Endometrial microvascular endothelial cells (primary cell): ENCODE results near the gene ZNF316. TPM values are rescaled to one million over a fixed set of nuclear protein-coding genes. Genes with fewer than 3 reads are reported as not detected.

Experiments
- in situ Hi-C: cut with HindIII; loops from 2 replicates; pipeline ENCODE4 v1.10.0; 2017; ENCODE audit warnings: low sequenced_read_pairs, low pct_unique_long_range_greater_than_20kb; ENCODE audit errors: inconsistent ontology term
- total RNA-seq: library from RNA; depleted of rRNA; stranded (reverse); fragments of >200 nt; gene quantifications from one replicate; pipeline ENCODE4 v1.2.3, GENCODE V29; 2015; ENCODE audit errors: inconsistent ontology term

The ZNF316 gene
- total RNA-seq, 1 donor from 2014 or later = 7.4 TPM

DNA sequence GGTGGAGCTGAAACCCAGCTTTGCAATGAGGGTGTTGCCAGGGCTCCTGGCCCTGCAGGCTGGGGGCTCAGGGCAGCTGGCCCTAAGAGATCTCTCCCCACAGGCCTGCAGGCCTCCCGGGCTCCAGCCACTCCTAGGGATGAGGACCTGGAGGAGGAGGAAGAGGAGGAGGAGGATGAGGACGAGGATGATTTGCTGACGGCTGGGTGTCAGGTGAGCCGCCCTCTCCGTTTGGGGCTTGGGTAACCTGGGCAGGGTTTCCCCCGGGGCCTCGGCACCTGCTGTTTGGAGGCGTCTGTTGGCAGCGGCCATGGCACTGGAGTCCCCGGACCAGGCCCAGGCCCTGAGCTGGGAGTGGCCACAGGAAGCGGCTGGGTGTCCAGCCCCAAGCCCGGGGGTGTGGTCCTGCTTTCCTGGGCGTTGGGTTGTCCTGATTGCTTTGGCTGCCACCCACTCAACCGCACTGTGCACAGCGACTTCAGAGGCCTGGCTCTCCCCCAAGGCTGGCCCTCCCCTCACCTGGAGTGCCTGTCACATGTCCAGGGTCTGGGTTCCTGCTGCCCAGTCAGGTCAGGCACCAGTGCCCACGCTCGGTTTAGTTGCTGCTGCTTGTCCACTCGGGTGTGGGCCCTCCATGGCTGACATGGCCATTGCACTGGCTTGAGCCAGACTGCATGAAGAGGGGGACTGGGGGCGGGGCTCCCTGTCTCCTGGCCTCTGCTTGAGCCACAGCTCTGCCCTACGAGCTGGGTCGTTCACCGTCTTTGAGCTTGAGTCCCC is 5.9 kb downstream of the ZNF316 start:
- in situ Hi-C loops = no loop called here

DNA sequence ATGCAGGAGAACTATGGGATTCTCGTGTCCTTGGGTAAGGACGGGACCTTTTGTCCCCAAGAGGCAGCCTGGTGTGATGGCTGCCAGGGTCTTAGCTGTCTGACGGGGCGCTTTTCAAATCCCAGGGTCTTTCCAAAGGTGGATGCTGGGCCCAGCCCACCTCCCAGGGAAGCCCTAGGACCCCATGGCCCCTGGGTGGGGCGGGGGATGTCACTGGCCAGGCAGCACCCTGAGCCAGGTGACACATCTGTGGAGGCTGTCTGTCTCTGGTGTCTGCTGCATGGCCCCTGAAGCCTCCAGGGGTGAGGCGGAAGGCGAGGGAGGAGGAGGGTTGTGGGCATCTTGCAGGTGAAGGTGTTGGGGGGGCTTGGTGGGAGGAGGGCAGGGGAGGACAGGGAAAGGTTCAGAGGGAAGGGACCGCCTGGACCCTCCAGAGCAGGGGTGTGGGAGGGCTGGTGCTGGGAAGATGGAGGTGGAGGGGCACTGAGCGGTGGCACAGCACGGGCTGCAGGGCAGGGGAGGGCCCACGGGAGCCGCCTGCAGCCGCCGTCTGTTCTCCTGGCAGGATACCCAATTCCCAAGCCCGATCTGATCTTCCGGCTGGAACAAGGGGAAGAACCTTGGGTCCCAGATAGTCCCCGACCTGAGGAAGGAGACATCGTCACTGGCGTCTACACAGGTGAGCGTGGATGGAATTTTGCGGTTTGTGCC is 7.0 kb downstream of the ZNF316 start:
- in situ Hi-C loops = no loop called here

DNA sequence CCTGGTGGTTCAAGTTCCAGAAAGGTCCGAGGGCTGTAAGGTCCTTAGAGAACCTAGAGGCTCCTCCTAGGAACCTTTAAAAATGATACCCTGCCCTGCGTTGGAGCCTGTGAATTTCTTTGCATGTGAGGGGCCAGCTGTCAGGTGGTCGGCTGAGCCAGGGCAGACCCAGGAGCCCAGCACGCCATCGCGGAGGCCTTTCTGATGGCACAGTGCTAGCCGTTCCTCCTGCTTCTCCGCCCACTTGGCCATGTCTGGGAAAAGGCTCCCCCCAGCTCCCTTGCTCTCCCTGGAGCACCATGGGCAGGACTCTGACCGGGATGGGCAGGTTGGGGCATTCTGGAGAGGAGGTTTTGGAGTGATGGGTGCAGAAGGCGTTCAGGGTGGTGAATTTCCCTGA is 7.6 kb downstream of the ZNF316 start:
- in situ Hi-C loops = no loop called here

DNA sequence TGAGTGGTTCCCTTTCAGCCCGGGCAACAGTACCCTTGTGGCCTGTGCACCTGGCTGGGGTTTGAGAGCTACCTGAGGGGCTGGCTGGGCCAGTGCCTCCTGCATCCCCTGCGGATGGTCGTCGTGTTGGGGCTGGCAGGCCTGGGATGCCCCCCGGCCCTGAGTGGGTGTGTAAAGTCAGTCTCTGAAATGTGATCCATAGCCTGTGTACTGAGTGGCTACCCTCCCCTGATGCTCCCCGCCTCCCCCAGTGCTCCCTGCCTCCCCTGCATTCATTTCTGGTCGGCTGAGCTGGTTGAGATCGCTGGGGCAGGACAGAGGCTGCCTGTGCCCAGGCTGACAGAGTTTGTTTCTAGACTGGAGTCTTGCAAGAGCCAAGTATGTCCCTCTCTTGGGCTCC is 9.3 kb downstream of the ZNF316 start:
- in situ Hi-C loops = no loop called here

DNA sequence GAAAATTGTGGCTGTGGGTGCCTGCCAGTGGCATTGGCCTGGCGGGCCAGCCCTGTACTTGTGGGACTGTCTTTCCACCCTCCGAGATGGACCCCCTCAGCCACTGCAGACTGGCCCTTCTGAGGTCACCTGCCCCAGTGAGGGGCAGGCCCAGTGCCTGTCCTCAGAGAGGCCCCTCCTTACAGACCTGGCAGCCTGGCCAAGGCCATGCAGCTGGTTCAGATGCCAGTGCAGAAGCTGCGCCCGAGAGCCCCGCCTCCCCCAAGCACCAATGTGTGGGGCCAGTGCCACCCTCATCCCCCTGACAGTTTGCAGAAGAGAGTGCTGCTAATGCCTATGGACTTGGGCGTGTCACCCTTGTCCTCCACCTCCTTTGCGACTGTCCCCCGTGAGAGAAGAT is 10.0 kb downstream of the ZNF316 start:
- in situ Hi-C loops = no loop called here

DNA sequence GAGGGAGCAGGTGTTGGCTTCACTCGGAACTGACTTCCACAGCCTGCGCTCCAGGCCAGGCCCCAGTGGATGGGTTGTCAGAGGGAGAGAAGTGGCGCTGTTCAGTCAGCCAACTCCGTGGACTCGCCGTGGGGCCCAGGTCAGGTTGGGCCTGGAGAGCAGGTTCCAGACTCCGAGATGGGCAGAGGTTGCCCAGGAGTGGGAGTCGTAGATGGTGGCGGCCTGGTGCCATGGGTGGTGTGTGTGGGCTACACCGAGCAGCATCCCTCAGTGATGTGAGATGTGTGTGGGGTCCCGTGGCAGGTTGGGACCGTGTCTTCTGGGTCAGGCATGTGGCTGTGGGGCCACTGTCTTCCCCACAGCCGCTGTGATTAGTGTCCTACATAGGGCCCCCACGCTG is 10.4 kb downstream of the ZNF316 start:
- in situ Hi-C loops = no loop called here

DNA sequence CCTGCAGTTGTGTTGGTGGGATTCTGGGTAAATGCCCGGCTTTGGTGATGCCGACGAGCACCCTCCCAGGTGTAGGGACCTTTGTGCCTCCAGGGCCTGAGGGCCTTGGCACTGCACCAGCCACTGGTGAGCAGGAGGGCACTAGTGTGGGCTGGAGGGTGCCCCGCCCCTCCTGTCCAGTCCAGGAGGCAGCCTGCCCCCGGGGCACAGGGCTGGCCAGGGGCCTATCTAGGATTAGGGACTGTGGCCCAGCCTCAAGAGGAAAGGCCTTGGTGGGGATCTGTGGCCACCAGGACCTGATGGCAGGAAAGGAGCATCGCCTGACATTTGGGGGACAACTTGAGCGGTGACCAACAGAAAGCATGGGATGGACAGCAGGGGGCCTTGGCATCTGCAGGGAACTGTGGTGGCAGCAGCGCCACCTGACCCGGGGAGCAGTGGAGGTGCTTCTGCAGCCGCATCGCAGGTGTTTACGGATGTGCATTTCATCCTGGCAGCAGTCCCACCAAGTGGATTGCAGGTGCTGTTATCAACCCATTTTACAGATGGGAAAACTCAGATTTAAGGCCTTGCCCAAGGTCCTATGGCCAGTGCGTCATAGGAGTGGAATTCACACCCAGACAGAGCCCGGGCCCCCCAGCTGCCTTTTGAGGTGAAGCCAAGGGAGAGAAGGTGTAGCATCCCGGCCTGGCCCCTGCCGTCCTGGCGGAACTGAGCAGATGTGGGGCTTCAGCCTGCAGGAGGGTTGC is 11.1 kb downstream of the ZNF316 start:
- in situ Hi-C loops = no loop called here

DNA sequence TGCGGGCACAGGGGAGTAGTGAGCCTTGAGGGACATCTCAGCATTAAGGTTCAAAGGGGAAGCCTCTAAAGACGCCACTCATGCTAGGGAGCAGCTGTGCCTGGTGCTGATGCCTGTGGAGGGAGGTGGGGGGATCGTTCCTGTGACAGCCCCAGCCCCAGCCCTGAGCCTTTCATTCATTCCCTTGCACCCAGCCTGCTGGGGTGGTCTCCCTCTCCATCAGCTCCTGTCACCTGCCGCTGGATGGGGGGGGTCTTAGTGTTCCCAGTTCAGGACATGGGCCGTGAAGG is 11.6 kb downstream of the ZNF316 start:
- in situ Hi-C loops = no loop called here

DNA sequence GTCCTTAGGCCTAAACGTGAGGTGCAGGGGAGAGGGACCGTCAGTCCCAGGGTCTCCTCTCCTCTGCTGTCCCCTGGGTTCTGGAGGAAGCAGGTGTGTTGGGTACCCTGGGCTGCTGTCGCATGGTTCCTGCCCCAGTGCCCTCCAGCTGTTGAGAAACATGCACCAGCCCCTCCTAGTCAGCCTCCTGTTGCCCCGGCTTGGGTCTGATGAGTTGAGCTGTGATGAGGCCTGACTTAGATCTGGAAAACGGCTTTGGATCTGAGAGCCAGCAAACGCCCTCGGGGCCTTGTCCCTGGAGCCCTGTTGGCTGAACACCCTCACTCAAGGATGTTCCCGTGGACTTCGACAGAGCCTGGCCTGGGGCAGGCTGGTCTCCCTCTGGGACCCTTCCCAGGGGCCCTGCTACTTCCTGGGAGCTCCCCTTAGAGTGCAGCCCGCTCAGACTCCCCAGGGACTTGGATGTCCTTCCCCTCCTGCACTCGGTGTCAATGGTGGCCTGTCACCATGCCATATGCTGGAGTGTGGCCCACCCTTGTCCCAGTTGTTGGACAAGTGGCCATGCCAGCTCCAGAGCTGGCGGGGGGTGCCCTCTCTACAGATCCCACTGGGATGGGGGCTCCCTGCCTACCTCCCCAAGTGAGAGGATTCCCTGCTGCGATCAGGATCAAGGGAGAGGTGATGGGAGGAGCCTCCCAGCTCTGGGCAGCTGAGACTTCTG is 12.3 kb downstream of the ZNF316 start:
- in situ Hi-C loops = no loop called here

DNA sequence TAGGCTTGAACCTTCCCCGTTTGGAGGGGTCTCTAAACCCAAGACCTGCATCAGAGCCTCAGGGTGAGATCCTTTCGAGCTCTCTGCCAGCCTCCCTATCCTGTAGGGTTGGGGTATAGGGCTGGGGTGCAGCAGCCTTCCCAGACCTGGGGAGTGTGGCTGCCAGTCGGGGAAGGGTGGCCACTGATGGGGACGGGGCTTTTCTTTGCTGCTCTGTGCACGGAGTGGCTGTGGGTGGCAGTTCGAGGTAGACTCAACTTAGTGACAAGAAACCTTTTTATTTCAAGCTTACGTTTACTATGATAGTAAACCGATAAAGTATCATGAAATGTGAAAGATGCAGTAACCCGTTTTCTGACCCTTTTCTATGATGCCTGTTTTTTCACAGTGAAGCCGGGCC is 13.0 kb downstream of the ZNF316 start:
- in situ Hi-C loops = no loop called here

DNA sequence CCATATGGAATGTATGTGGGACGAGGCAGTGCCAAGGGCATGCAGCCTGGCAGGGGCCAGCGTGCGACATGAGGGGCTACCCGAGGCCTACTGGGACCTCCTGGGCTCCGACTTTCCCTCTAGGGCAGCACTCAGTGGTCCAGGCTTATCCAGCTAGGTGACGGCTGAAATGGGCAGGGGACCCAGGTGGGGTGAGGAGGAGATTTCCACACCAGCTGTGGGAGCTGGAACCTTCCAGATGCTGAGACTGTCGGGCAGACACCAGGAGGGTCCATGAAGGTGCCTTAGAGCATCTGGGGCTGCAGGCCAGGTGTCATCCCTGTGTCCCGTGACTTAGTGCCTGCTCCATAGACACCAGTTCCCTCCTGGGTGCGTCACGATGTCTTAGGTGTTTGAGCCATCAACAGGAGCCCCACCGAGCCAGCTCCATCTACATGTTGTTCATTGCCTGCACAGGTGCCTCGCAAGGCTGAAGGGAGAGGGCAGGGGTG is 13.4 kb downstream of the ZNF316 start:
- in situ Hi-C loops = no loop called here

DNA sequence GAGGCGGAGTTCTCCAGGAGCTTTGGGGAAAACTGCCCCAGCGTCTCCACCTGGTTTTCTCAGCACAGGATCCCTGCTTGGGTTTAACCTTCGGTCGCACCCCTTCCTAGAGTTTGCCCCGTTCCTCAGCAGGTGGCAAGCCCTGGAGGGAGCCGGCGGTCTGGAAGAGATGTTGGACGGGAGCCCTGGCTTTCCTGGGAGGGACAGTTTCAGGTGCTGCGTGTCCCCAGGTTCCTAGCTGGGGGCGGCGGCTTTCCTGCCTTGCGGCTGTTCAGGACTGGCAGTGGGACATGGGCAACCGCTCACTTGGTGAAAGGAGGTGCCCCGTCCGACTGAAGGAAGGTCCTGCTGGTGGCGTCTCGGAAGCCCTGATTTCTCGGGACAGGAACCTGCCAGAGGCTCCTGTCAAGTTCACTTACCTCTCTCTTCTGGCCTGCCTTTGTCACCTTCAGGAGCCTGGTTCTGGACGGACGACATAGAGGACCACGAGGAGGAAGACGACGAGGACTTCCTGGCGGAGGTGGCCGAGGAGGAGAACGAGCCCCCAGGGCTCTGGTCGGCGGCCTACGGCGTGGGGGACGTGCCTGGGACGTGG is 14.8 kb downstream of the ZNF316 start:
- in situ Hi-C loops = no loop called here

DNA sequence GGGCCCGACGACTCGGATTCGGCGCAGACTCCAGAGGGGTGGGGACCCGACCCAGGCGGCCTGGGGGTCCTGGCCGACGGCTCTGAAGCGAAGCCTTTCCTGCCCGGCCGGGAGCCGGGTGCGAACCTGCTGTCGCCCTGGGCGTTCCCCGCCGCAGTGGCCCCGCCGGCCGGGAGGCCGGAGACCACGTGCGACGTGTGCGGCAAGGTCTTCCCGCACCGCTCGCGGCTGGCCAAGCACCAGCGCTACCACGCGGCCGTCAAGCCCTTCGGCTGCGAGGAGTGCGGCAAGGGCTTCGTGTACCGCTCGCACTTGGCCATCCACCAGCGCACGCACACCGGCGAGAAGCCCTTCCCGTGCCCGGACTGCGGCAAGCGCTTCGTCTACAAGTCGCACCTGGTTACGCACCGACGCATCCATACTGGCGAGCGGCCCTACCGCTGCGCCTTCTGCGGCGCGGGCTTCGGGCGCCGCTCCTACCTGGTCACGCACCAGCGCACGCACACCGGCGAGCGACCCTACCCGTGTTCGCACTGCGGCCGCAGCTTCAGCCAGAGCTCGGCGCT is 15.4 kb downstream of the ZNF316 start:
- in situ Hi-C loops = no loop called here

DNA sequence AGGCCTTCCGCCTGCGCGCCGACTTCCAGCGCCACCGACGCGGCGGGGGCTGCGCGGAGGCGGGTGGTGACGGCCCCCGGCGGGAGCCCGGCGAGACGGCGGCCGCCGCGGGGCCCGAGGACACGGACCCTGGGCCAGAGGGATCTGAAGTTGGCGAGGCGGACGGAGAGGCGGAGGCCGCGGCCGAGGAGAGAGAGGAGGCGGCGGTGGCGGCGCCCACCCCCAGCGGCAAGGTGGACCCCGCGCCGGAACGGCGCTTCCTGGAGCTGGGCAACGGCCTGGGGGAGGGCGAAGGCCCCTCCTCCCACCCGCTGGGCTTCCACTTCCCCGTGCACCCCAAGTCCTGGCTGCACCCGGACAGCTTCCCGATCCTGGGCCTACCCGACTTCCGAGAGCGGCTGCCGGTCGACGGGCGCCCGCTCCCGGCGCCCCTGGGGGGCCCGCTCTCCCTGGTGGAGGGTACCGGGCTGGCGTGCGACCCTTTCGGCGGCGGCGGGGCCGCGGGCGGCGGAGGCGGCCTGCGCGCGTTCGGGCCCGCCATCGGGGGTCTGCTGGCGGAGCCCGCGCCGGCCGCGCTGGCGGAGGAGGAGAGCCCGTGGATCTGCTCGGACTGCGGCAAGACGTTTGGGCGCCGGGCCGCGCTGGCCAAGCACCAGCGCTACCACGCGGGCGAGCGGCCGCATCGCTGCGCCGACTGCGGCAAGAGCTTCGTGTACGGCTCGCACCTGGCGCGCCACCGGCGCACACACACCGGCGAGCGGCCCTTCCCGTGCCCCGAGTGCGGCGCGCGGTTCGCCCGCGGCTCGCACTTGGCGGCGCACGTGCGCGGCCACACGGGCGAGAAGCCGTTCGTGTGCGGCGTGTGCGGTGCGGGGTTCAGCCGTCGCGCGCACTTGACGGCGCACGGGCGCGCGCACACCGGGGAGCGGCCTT is 16.2 kb downstream of the ZNF316 start:
- in situ Hi-C loops = no loop called here

DNA sequence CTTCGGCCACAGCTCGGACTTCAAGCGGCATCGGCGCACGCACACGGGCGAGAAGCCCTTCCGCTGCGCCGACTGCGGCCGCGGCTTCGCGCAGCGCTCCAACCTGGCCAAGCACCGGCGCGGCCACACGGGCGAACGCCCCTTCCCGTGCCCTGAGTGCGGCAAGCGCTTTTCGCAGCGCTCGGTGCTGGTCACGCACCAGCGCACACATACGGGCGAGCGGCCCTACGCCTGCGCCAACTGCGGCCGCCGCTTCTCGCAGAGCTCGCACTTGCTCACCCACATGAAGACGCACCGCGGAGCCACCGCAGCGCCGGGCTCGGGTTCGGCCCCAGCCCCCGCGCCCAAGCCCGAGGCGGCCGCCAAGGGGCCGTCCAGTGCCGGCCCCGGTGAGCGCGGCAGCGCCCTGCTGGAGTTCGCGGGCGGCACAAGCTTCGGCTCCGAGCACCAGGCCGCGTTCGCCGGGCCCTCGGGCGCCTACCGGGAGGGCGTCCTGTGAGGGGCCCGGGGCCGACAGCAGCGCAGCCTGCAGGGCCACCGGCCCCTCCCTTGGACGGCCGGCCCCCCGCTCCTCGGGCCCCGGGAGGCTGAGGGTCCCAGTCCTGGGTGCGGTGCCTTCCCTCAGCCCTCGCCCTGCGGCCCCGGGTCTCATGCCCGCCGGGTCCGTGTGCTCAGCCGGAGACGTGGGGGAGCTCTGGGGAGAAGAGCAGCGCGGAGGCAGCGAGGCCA is 17.2 kb downstream of the ZNF316 start:
- in situ Hi-C loops = no loop called here

DNA sequence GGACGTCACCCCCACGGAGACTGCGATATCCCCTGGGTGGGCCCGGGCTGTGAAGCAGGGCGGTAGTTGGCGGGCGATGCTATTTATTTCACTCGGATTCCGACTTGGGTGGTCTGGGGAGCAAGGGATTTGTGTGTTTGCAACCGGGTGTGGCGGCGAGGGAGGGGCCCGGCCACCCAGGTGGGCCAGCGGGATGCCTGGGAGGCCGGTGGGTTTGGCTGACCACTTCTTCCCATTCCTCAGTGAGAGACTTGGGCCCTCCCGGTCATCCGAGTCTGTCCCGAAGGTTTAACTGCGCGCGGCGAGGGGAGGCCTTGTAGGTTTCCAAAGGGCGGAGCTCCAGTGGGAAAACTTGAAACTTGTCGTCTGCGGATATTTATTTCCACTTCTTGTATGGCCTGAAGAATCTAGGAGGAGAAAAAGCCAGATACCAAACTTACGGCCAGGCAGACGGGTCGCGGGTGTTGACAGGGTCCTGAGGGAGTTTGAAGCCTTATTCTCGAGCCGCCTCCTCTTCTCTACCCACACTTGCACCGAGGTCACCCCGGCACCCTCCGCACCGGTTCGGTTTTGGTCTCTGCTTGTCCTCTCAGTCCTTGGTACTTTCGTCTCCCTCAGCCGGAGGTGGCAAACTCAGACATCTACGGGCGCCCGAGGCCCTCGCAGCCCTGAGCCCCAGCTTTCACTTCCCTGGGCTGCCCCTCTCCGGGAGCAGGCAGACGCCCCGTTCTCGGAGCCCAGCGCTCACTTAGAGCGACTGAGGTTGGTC is 17.9 kb downstream of the ZNF316 start:
- in situ Hi-C loops = no loop called here
